Measurements from ENCODE around the gene SNX11.

The SNX11 gene

DNA sequence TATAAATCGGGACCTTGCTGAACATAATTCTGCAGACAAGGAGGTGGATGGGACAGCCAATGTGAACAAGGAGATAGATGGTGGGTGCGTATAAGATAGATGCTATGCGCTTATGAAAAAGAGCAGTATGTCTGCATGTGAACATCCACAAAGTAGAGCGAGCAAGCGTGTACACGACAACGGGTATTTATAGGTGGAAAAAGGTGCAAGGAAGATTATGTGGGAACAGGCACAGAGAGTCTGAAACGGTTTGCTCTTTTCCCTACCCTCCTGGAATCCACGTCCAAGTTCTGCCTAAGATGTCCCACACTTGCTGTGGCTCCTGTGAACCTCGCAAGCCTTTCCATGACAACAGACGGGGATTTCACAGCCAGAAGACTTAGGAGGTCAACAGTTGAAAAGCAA lies 43.0 kb downstream of the SNX11 start:
- in situ Hi-C loops (cut with MboI; ENCODE audit: low sequenced_read_pairs, unreplicated experiment) = no loop called here
- TF ChIP-seq, protein P1, sequence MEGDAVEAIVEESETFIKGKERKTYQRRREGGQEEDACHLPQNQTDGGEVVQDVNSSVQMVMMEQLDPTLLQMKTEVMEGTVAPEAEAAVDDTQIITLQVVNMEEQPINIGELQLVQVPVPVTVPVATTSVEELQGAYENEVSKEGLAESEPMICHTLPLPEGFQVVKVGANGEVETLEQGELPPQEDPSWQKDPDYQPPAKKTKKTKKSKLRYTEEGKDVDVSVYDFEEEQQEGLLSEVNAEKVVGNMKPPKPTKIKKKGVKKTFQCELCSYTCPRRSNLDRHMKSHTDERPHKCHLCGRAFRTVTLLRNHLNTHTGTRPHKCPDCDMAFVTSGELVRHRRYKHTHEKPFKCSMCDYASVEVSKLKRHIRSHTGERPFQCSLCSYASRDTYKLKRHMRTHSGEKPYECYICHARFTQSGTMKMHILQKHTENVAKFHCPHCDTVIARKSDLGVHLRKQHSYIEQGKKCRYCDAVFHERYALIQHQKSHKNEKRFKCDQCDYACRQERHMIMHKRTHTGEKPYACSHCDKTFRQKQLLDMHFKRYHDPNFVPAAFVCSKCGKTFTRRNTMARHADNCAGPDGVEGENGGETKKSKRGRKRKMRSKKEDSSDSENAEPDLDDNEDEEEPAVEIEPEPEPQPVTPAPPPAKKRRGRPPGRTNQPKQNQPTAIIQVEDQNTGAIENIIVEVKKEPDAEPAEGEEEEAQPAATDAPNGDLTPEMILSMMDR (IDR thresholded peaks at IDR 0.05; ENCODE audit: borderline replicate concordance, control extremely low read depth, extremely low read depth, insufficient read depth, missing control alignments) = no peak
- no peak for DNase-seq (ENCODE audit: low spot score)

DNA sequence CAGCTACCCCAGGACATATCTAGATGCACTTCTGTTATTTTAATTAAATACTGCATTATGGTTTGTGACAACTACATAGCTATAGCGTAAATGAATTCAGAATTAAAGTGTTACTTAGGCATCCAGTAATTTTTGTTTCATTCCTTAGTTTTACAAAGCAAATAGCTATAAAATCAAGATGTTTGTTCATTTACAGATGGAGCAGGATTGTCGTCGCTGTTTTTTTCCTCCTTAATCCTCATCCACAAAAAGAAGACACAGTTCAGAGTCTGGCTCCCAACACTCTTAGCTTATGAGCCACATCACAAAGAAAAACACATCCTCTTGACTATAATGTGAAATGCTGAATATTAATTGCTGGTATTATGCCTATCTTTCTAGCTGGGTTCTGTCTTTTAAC lies 43.7 kb downstream of the SNX11 start:
- TF ChIP-seq, protein P1 (IDR thresholded peaks at IDR 0.05; ENCODE audit: borderline replicate concordance, control extremely low read depth, extremely low read depth, insufficient read depth, missing control alignments) = no peak
- in situ Hi-C loops (cut with MboI; ENCODE audit: low sequenced_read_pairs, unreplicated experiment) = no loop called here
- no peak for DNase-seq (ENCODE audit: low spot score)

DNA sequence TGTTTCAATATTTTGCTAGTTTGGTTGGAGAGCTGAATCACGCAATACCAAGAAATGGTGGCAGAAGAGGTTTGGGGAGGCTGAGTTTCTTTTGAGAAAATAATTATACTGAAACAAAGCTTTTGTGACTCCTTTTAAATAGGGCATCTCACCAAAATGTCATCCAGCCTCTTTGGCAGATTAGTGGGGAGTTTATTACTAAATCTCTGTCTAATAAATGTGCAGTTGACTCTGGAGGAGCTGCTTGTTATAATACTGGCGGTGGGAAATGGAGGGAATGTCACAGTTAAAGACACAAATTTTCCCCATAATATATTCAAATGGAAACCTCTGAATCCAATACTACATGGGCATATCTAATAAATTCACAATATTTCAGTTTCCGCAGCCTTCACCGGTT lies 44.7 kb downstream of the SNX11 start:
- TF ChIP-seq, protein P1 (IDR thresholded peaks at IDR 0.05; ENCODE audit: borderline replicate concordance, control extremely low read depth, extremely low read depth, insufficient read depth, missing control alignments) = no peak
- DNase-seq (ENCODE audit: low spot score) = no peak
- in situ Hi-C loops (cut with MboI; ENCODE audit: low sequenced_read_pairs, unreplicated experiment) = no loop called here

DNA sequence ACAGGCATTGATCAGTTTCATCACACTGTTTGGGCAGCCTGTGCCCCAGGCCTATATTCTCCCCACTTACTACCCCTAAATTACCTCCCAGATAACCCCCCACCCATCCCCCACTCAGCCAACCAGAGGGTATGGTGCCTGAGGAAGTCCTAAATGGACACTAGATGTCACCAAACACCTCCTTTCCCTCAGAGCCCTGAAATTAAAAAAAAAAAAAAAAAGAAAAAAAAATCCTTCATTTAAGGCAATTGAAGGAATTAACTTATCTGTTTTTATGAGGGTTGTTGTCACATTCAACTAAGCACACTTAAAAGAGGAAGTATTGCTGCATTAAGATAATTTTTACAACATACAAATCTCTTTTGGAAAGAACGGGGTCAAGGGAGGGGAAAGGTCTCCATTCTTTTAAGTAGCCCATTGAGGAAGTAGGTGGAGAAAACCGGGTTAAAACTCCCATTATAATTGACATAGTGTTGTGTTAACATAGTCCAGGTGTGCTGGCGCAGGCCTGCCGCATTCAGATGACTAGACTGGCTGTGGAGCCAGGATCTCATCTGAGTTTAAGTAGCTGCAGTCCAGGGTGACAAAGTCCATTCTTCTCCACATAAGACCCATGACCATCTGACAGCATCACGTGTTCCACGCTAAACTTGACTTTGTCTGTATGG lies 46.3 kb downstream of the SNX11 start:
- TF ChIP-seq, protein P1 (IDR thresholded peaks at IDR 0.05; ENCODE audit: borderline replicate concordance, control extremely low read depth, extremely low read depth, insufficient read depth, missing control alignments) = no peak
- in situ Hi-C loops (cut with MboI; ENCODE audit: low sequenced_read_pairs, unreplicated experiment) = no loop called here
- peak; percentile 35 for DNase-seq (ENCODE audit: low spot score)

DNA sequence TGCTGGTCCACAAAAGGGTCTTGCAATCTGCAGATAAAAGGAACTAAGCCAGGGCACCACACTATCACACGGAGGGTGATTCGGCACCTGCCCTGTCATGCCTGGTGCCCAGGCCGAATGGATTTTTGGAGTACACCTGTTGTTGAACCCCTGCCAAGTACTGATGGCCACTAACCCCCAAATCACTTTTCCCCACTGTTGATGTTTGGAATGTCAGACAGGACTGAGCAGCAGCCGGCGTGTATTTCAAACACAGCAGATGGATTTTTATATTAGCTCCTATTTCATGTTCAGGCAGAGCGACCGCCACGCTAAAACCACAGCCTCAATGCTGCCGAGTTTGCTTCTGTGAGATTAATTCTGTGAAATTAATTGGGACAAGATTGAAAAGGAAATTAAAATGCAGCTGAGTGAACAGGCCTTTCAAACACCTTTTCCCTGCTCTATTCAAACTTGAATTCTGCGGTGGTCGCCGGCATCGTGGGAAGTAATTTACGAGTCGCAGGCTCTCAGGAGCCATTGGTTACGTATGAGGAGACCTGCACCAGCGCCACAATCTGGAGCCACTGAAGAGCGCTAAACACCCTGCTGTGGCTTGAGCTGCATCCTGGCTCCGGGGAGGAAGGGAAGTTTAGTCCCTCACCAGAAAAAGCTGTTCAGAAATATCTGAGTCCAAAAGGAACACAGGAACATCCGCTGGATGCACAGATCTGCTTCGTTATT lies 48.5 kb downstream of the SNX11 start:
- in situ Hi-C loops (cut with MboI; ENCODE audit: low sequenced_read_pairs, unreplicated experiment) = no loop called here
- TF ChIP-seq, protein P1 (IDR thresholded peaks at IDR 0.05; ENCODE audit: borderline replicate concordance, control extremely low read depth, extremely low read depth, insufficient read depth, missing control alignments) = no peak
- no peak for DNase-seq (ENCODE audit: low spot score)

DNA sequence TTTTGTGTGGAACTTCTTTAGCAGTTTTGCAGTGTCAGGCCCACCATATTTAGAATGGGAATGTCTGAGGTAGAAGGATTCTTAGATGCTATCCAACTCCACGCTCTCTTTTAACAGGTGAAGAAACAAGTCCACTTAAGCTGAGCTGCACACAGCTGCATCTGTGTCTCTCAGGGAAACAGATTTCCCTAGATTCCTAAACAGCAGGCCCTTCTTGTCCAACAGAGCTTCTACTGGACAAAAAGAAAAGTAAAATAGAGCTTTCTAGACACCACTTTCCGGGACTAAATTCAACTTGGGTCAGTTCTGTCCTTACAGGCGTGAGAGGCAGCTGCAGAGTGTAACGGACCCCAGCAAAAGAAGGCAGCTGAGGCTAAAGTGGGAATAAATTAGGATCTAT lies 51.7 kb downstream of the SNX11 start:
- TF ChIP-seq, protein P1 (IDR thresholded peaks at IDR 0.05; ENCODE audit: borderline replicate concordance, control extremely low read depth, extremely low read depth, insufficient read depth, missing control alignments) = no peak
- in situ Hi-C loops (cut with MboI; ENCODE audit: low sequenced_read_pairs, unreplicated experiment) = no loop called here
- DNase-seq (ENCODE audit: low spot score) = no peak
